C4-2B (cell line): Measurements from ENCODE around the gene GLA.

Experiments used
- CTCF ChIP-seq: fragments of 450-650 bp; conservative IDR thresholded peaks from 2 replicates; pipeline ENCODE4 v1.5.1; 2017; ENCODE audit warnings: mild to moderate bottlenecking
- ZFX ChIP-seq: fragments of 450-650 bp; IDR thresholded peaks from 2 replicates; pipeline ENCODE4 v1.6.1; 2017

DNA sequence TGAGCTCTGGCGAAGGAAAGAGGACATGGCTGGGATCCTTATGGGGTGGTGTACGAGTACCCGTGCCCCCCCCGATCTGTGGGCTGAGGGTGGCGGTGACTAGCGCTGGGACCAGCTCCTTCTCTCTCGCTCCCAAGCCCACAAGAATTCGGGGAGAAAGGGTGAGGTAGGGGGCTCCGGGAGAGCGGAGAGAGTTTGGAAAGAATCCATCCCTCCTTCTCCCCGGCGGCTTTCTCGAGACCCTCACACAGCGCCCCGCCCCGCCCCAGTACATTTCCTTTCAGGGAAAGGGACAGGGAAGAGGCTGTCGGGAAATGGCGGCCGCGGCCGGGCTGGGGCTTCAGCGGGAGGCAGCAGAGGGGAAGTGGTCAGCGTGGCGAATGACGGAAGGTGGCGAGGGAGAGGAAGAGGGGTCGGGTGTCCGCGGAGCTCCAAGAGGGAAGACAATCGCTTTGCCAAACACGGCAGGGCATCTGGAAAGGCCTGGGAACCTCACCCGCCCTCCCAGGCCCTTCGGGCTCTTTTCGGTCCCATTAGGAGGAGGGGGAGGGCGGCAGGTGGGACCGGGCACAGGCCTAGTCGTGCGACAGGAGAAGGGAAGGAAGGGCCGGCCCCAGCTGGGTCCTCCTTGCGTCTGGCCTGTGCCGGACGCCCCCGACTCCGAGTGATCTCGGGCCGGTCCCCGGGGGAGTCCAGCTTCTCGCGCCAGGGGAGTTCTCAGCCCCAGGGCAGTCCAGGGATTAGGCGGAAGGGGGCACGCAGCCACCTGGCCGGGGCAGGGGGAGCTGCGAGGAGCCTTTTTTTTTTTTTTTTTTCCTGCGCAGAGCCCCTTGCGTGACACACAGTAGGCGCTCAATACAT lies 10.5 kb upstream of the GLA start:
- TF ChIP-seq CTCF = no peak
- no peak for TF ChIP-seq ZFX
